Glutamatergic neuron (in vitro differentiated cells): ENCODE measurements around the gene UBE2J2. TPM values are rescaled to one million over a fixed set of nuclear protein-coding genes. Genes with fewer than 3 reads are reported as not detected.

Source experiments
- DNase-seq: peaks from one replicate; pipeline ENCODE4 v3.0.0; 2022
- H3K27ac Mint-ChIP-seq: one replicate; pipeline ENCODE4 v1.8.0; 2020; ENCODE audit warnings: mild to moderate bottlenecking, mixed read lengths, inconsistent platforms; ENCODE audit not compliant: unreplicated experiment
- H3K27me3 Mint-ChIP-seq: one replicate; pipeline ENCODE4 v1.8.0; 2020; ENCODE audit warnings: mild to moderate bottlenecking, moderate library complexity, mixed read lengths, inconsistent platforms; ENCODE audit not compliant: unreplicated experiment
- H3K36me3 Mint-ChIP-seq: one replicate; pipeline ENCODE4 v1.8.0; 2020; ENCODE audit warnings: mild to moderate bottlenecking, mixed read lengths, inconsistent platforms; ENCODE audit not compliant: unreplicated experiment
- H3K4me1 Mint-ChIP-seq: one replicate; pipeline ENCODE4 v1.8.0; 2020; ENCODE audit warnings: mild to moderate bottlenecking, low read depth, mixed read lengths, inconsistent platforms; ENCODE audit not compliant: unreplicated experiment
- H3K4me3 Mint-ChIP-seq: one replicate; pipeline ENCODE4 v1.8.0; 2020; ENCODE audit warnings: mild to moderate bottlenecking, mixed read lengths, inconsistent platforms; ENCODE audit not compliant: unreplicated experiment
- H3K9me3 Mint-ChIP-seq: one replicate; pipeline ENCODE4 v1.8.0; 2020; ENCODE audit warnings: mild to moderate bottlenecking, moderate library complexity, mixed read lengths, inconsistent platforms; ENCODE audit not compliant: unreplicated experiment
- CTCF ChIP-seq: fragments of 200-600 bp; sonication (generic); IDR thresholded peaks from one replicate; pipeline ENCODE4 v1.5.0; 2021; ENCODE audit not compliant: partially characterized antibody, unreplicated experiment
- total RNA-seq: library from RNA; stranded (reverse); fragmentation: NEBNext Ultra II Directional; extraction: Animal tissue kit (Norgen Biotek cat#: 25700); gene quantifications from one replicate; pipeline ENCODE4 v1.2.1, GENCODE V29; 2021; ENCODE audit not compliant: unreplicated experiment

UBE2J2 gene
- total RNA-seq, 1 donor from 2014 or later: 88.1 TPM

- no peak for TF ChIP-seq CTCF
- DNase-seq: no peak
- Mint-ChIP-seq H3K4me3 (peak overlapping the region; percentile 25), H3K4me1 (peaks cover 15% of the 10 kb centered on the region), H3K36me3 (peaks cover 11% of the 10 kb centered on the region), H3K9me3 (peaks cover 19% of the 10 kb centered on the region), H3K27me3 (peaks cover 18% of the 10 kb centered on the region), H3K27ac (peak overlapping the region; percentile 76)
These were observed 39.4 kb downstream of the UBE2J2 start for GRCh38 chr1:1234180-1234808.

GRCh38 chr1:1233567-1233892, 40.1 kb downstream of the UBE2J2 start:
- Mint-ChIP-seq H3K27me3 (peaks cover 18% of the 10 kb centered on the region), H3K4me3 (peak overlapping the region; percentile 81), H3K9me3 (peaks cover 19% of the 10 kb centered on the region), H3K27ac (peak overlapping the region; percentile 67), H3K36me3 (peaks cover 11% of the 10 kb centered on the region), H3K4me1 (peaks cover 15% of the 10 kb centered on the region)
- no peak for DNase-seq
- no peak for TF ChIP-seq CTCF

GRCh38 chr1:1232796-1233566, 40.7 kb downstream of the UBE2J2 start:
- no peak for TF ChIP-seq CTCF
- Mint-ChIP-seq H3K36me3 (peaks cover 11% of the 10 kb centered on the region), H3K27ac (peak overlapping the region; percentile 67), H3K4me1 (peaks cover 15% of the 10 kb centered on the region), H3K4me3 (peak overlapping the region; percentile 81), H3K27me3 (peaks cover 18% of the 10 kb centered on the region), H3K9me3 (peaks cover 19% of the 10 kb centered on the region)
- no peak for DNase-seq

- Mint-ChIP-seq H3K27me3 (peaks cover 18% of the 10 kb centered on the region), H3K9me3 (peaks cover 19% of the 10 kb centered on the region), H3K27ac (peak within 1 kb of the TSS; percentile 89), H3K4me3 (peak within 1 kb of the TSS; percentile 92), H3K4me1 (peaks cover 15% of the 10 kb centered on the region), H3K36me3 (peaks cover 11% of the 10 kb centered on the region)
- no peak for DNase-seq
- no peak for TF ChIP-seq CTCF
These were observed 41.4 kb downstream of the UBE2J2 start, which contains the start of gene B3GALT6 for GRCh38 chr1:1232208-1232795. Gene B3GALT6, plus strand, starts transcription at chr1:1232237. Its CDS starts 42 bp downstream, at chr1:1232279.
